DMS53 (cell line): ENCODE measurements around the gene FGF3.

ENCODE experiments used
- DNase-seq: peaks from one replicate; lab custom pipeline; 2025; lab: John Stamatoyannopoulos, UW

Gene FGF3

DNA sequence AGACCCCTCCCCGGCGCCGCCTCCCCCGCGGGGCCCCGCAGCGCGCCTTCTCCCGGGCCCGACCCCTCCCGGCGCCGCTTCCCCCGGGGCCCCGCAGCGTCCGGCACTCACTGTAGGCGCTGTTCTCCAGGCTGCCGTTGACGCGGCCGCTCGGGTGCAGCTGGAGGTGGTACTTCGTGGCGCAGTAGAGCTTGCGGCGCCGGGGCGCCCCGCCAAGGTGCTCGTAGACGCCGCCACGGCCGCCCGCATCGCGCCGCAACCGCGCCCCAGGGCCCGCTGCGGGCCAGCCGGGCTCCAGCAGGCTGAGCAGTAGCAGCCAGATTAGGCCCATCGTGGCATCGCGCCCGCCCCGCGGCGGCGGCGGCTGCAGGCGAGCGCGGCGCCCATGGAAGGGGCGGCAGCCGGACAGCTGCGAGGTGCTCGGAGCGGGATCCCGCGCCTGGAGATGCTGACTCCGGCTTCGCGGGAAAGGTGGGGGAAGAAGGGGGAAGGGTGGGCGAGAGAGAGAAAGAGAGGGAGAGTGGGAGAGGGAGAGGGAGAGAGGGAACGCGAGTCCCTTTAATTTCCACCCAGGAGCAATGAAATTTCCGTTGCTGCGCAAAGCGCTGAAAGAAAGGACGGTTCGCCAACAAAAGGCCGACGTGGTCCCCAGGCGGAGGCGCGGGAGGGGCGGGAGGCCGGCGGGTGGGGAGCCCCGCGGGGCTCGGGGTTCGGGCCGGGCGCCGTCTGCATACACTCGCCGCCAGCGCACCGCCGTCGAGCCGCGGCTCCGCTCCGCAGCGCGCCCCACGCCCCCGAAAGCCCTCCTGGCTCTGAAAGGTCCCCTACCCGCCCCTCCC is at the start of gene FGF3:
Gene FGF3, minus strand, starts transcription at position 814 of the 839 bp plus-strand sequence. Its CDS starts 483 bp downstream, at position 331.
- no peak for DNase-seq

- DNase-seq = no peak
Measured at GRCh38 chr11:69868871-69869270, 49.7 kb upstream of the FGF3 start.

DNA sequence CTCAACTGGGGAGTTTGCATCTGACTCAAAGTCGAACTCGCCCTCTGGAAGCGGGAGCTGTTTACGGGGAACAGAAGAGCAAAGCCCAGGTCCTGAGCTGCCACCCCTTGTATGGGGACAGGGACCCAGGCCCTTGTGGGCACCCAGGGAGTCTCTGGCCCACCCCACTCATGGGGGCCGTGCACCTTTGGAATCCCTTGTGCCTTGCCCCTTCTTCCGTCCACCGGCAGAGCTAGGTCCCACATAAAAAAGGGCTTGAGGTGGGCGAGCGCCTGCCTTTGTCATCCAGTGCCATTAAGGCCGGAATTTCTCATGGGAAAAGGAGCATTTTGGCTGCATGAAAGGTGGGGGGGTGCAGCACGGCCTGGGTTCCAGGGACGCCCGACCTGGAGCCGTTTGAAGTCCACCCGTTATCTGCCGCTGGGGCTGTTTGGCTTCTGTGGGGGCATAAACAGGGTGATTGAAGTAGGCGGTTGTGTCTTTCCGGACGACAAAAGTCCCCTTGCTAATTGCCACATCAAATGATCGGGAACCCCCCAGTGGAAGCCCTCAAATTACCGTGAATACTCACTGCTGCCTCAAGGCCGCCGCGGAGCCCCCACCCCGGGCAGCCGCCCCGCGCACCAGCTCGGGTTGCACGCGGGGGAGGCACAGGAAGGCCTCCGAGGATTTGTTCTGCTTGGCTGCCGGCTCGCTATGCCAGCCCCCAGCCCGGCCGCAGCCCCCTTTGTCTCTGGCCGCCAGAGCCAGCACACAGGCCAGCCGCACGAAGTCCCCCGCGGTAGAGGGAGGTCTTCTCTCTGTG is 49.0 kb upstream of the FGF3 start:
- no peak for DNase-seq

- no peak for DNase-seq
Measured at GRCh38 chr11:69867076-69868005, 48.1 kb upstream of the FGF3 start.

DNA sequence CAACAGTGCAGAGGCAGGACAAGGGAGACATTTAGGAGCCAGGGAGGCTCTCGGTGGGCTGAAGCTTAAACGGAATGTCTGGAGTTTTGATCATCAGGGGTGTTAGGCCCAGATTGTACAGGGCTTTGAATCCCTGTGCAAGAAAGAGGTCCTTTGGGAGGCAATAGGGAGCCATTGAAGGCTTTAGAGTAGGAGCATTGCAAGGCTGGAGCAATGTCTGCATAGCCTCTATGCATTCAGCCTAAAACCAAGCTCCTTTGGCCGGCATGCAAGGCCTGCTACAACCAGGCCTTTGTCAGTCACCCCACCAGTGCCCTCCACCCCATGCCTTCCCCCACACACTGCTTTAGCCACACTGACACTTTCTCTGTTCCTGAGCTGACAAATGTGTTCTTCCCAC is 47.4 kb upstream of the FGF3 start:
- no peak for DNase-seq

DNA sequence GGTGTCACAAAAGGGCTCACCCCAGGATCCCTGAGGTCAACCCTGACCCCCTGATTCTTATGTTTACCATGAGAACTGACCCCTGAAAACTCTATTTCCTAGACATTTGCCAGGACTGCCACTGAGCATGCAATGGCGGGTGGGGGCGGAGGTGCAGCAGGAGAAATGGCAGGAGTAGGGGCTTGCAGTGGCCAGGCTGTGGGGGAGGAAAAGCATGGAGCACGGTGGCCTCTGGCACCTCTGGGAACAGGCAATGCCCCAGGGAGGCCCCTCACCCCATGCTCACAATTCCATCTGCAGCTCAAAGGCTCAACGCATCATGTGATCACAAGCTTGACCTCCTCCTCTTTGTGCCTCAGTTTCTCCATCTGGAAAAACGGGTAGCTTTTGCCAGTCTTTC is 46.5 kb upstream of the FGF3 start:
- no peak for DNase-seq

GRCh38 chr11:69864686-69865661 is 45.8 kb upstream of the FGF3 start:
- DNase-seq = no peak

GRCh38 chr11:69863544-69864200 is 44.5 kb upstream of the FGF3 start:
- no peak for DNase-seq

DNA sequence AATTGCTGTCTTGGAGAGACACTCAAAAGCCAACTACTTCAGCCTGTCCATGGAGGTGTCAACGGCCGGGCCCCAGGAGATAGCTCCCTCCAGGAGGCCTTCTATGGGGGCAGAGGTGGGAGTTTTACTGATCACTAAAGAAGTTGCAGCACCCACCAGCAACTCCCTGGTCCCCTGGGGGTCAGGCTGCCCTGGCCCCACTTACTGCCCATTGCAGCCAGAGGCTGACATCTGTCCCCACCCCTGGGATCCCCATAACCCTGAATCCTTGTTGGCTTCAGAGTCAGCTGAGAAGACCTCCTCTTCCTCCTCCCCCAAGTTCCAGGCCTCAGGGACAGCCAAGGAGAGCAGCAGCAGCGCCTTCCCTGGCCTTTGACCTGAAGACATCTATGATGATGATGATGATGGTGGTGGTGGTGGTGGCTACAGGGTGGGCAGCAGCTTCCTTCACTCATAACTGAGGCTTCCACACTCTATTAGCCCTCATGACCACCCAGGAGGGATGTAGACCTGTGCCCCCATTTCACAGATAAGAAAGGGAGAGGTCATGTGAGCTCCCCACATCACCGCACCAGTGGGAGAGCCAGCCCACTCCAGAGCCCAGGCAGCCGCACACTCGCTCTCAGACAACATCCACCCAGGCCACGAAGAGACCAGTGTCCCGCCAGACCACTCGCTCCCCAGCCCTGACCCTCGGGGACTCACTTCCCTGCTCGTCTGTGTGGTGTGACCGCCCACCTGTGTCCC is 43.8 kb upstream of the FGF3 start:
- no peak for DNase-seq

DNA sequence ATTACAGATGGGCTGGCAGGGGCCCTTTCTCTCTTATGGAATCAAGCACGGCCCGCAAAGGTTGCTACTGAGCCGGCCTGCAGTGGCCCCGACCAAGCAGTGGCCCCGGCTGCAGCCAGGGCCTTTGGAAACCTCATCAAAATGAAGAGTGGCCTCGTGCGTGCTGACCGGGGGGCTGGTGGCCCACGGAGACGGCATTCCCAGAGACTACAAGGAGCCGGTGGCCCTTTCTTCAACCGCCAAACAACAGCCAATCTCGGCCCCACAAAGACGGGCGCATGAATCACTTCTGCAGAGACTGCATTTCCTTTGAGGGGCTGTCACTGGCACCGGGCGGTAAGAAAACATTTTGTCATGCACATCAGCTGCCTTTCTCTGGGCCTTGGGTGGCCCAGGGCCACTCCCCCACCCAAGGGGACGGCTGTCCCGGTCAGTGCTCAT is 43.1 kb upstream of the FGF3 start:
- no peak for DNase-seq

DNA sequence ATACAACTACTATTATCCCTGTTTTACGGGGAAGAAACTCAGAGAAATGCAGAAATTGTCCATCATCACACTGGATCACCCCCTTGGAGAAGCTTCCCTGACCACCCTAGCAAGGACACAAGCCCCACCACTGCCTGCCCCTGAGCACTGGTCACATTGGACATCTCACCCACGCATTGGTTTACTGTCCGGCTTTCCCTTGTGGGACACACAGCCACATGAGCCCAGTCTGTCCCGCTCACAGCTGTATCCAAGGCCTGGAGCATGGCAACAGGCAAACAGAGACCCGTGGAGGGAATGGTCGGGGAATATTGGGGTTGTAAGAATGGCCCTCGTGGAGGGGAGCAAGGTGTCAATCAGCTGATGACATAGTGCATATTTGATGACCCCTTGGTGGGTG is 42.7 kb upstream of the FGF3 start:
- no peak for DNase-seq

- no peak for DNase-seq
Measured at GRCh38 chr11:69860796-69861445, 41.7 kb upstream of the FGF3 start.

GRCh38 chr11:69860244-69860643 is 41.0 kb upstream of the FGF3 start:
- DNase-seq = no peak

- no peak for DNase-seq
Measured at GRCh38 chr11:69859275-69859934, 40.2 kb upstream of the FGF3 start.

GRCh38 chr11:69855421-69855820 is 36.2 kb upstream of the FGF3 start:
- no peak for DNase-seq

DNA sequence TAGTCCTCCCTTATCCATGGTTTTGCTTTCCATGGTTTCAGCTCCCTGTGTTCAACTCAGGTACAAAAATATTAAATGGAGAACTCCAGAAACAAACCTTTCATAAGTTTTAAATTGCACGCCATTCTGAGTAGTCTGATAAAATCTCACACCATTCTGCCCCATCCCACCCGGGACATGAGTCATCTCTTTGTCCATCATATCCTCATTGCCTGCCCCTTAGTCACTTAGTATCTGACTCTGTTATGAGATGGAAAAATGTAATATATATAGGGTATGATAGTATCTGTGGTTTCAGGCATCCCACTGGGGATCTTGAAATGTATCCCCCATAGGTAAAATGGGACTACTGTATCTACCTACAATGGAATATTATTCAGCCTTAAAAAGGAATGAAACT is 35.5 kb upstream of the FGF3 start:
- DNase-seq = no peak

- DNase-seq = no peak
Measured at GRCh38 chr11:69852056-69852455, 32.8 kb upstream of the FGF3 start.

DNA sequence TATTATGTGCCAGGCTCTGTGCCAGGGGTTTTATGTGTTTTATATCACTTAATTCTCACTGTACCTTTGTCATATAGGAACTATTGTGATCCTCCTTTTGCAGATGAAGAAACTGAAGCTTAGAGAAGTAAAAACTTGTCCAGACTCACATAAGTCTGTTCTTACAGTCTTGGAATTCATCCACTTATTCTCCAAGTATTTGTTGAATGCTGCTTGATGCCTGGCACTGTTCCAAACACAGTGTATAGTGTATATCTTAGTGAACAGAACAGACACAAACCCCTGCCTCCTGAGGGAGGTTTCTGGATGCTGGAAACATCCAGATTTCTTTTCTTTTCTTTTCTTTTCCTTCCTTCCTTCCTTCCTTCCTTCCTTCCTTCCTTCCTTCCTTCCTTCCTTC is 29.0 kb upstream of the FGF3 start:
- DNase-seq = no peak

DNA sequence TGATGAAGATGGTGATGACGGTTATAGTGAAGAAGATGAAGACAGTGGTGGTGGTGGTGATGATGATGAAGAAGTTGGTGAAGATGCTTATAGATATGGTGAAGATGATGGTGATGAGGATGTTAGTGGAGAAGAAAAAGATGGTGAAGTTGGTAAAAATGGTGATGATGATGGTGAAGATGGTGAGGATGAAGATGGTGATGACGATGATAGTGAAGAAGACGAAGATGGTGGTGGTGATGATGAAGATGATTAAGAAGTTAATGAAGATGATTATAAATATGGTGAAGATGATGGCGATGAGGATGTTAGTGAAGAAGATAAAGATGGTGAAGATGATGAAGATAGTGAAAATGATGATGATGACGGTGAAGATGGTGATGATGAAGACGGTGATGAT is 25.2 kb upstream of the FGF3 start:
- DNase-seq = no peak
